Measurements from ENCODE around the gene UBE2E1.

- TF ChIP-seq POLR2A (IDR thresholded peaks at IDR 0.05; ENCODE audit: low read depth) (no peak), EP300 (IDR thresholded peaks at IDR 0.05) (no peak), CTCF (IDR thresholded peaks at IDR 0.05) (no peak), POLR2AphosphoS5 (IDR thresholded peaks at IDR 0.05) (no peak)
Measured at GRCh38 chr3:23911397-23911796, 105.6 kb downstream of the UBE2E1 start.
